ENCODE results near the gene CFAP206.

CFAP206 gene

GRCh38 chr6:87419266-87419665, 11.5 kb downstream of the CFAP206 start:
- Histone ChIP-seq H3K9me3 (ENCODE audit: control insufficient read depth in 5 of 5, low read length in 5 of 5) (no peaks in the 10 kb centered on the region), H3K4me3 (ENCODE audit: low read depth in 1 of 5, low read length in 5 of 5) (no peak overlapping the region), H3K27ac (ENCODE audit: low read depth, low read length) (no peak overlapping the region), H3K27me3 (ENCODE audit: control insufficient read depth in 5 of 5, insufficient read depth in 4 of 5, low read length in 5 of 5) (no peaks in the 10 kb centered on the region), H3K36me3 (ENCODE audit: control insufficient read depth in 5 of 5, insufficient read depth in 5 of 5, low read length in 5 of 5) (no peaks in the 10 kb centered on the region), H3K9ac (ENCODE audit: low read length in 5 of 5) (no peak overlapping the region), H3K4me1 (ENCODE audit: control insufficient read depth in 5 of 5, insufficient read depth in 5 of 5, low read length in 5 of 5) (no peaks in the 10 kb centered on the region)

DNA sequence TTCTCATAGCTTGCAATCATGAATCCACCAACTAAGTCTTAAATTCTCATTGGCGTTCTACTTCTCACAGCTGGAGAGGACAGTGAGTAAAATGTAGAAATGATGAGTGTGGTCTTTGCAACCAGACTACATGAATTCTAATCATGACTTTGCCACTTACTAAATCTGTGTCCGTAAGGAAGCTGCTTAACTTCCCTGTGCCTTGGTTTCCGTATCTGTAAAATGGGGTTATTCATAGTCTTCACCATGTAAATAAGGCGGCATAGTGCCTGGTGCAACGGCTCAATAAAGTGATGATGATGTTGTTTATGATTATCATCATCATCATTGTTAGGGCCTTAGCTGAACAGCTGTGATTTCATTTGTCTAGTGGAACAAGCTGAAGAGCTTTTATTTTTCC, 12.6 kb downstream of the CFAP206 start:
- no peak overlapping the region for H3K27ac ChIP-seq (ENCODE audit: low read depth, low read length)
- no peak overlapping the region for H3K9ac ChIP-seq (ENCODE audit: low read length in 5 of 5)
- H3K9me3 ChIP-seq (ENCODE audit: control insufficient read depth in 5 of 5, low read length in 5 of 5), result no peaks in the 10 kb centered on the region
- no peaks in the 10 kb centered on the region for H3K27me3 ChIP-seq (ENCODE audit: control insufficient read depth in 5 of 5, insufficient read depth in 4 of 5, low read length in 5 of 5)
- no peaks in the 10 kb centered on the region for H3K36me3 ChIP-seq (ENCODE audit: control insufficient read depth in 5 of 5, insufficient read depth in 5 of 5, low read length in 5 of 5)
- no peak overlapping the region for H3K4me3 ChIP-seq (ENCODE audit: low read depth in 1 of 5, low read length in 5 of 5)
- no peaks in the 10 kb centered on the region for H3K4me1 ChIP-seq (ENCODE audit: control insufficient read depth in 5 of 5, insufficient read depth in 5 of 5, low read length in 5 of 5)

- Histone ChIP-seq H3K4me1 (ENCODE audit: control insufficient read depth in 5 of 5, insufficient read depth in 5 of 5, low read length in 5 of 5) (no peaks in the 10 kb centered on the region), H3K9ac (ENCODE audit: low read length in 5 of 5) (no peak overlapping the region), H3K9me3 (ENCODE audit: control insufficient read depth in 5 of 5, low read length in 5 of 5) (no peaks in the 10 kb centered on the region), H3K27ac (ENCODE audit: low read depth, low read length) (no peak overlapping the region), H3K27me3 (ENCODE audit: control insufficient read depth in 5 of 5, insufficient read depth in 4 of 5, low read length in 5 of 5) (no peaks in the 10 kb centered on the region), H3K36me3 (ENCODE audit: control insufficient read depth in 5 of 5, insufficient read depth in 5 of 5, low read length in 5 of 5) (no peaks in the 10 kb centered on the region), H3K4me3 (ENCODE audit: low read depth in 1 of 5, low read length in 5 of 5) (no peak overlapping the region)
These were observed 13.8 kb downstream of the CFAP206 start for GRCh38 chr6:87421576-87421975.

DNA sequence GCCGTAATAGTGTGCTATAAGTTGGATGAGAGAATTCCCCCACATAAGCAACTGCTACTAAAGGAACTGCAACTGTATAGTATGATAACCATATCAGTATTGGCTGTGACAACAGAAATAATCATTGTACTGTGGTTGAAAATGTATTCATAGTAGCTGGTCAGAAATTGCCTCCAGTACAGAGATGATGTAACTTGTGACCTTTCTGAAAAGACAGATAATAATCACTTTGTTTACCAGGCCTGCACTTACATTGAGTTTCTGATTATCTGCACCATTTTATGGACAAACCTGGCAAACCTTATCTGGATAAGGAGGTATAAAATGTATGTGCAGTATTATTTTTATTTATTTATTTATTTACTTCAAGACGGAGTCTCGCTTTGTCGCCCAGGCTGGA, 19.0 kb downstream of the CFAP206 start:
- Histone ChIP-seq H3K27ac (ENCODE audit: low read depth, low read length) (no peak overlapping the region), H3K36me3 (ENCODE audit: control insufficient read depth in 5 of 5, insufficient read depth in 5 of 5, low read length in 5 of 5) (no peaks in the 10 kb centered on the region), H3K4me3 (ENCODE audit: low read depth in 1 of 5, low read length in 5 of 5) (no peak overlapping the region), H3K9ac (ENCODE audit: low read length in 5 of 5) (no peak overlapping the region), H3K4me1 (ENCODE audit: control insufficient read depth in 5 of 5, insufficient read depth in 5 of 5, low read length in 5 of 5) (no peaks in the 10 kb centered on the region), H3K9me3 (ENCODE audit: control insufficient read depth in 5 of 5, low read length in 5 of 5) (no peaks in the 10 kb centered on the region), H3K27me3 (ENCODE audit: control insufficient read depth in 5 of 5, insufficient read depth in 4 of 5, low read length in 5 of 5) (no peaks in the 10 kb centered on the region)

DNA sequence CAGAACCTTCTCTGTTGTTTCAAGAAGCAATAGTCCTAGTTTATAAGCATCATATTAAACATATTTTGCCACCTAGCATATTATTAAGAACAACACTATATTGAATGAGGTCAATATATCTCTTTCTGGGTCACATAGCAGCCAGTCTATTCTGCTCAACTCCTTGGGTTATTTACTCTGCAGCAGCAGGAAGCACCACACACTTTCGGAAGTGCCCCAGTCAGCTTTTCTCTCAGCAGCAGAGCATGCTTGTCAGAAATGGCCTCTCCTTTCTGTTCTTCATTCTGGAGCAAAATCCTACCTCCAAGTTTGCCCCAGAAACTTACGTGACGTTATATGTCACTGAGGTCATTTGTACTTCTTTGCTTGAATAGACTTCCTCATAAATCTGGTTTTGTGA, 22.7 kb downstream of the CFAP206 start:
- H3K27ac ChIP-seq (ENCODE audit: low read depth, low read length), result no peak overlapping the region
- no peaks in the 10 kb centered on the region for H3K4me1 ChIP-seq (ENCODE audit: control insufficient read depth in 5 of 5, insufficient read depth in 5 of 5, low read length in 5 of 5)
- no peaks in the 10 kb centered on the region for H3K36me3 ChIP-seq (ENCODE audit: control insufficient read depth in 5 of 5, insufficient read depth in 5 of 5, low read length in 5 of 5)
- no peaks in the 10 kb centered on the region for H3K27me3 ChIP-seq (ENCODE audit: control insufficient read depth in 5 of 5, insufficient read depth in 4 of 5, low read length in 5 of 5)
- H3K9ac ChIP-seq (ENCODE audit: low read length in 5 of 5), result no peak overlapping the region
- no peak overlapping the region for H3K4me3 ChIP-seq (ENCODE audit: low read depth in 1 of 5, low read length in 5 of 5)
- no peaks in the 10 kb centered on the region for H3K9me3 ChIP-seq (ENCODE audit: control insufficient read depth in 5 of 5, low read length in 5 of 5)

DNA sequence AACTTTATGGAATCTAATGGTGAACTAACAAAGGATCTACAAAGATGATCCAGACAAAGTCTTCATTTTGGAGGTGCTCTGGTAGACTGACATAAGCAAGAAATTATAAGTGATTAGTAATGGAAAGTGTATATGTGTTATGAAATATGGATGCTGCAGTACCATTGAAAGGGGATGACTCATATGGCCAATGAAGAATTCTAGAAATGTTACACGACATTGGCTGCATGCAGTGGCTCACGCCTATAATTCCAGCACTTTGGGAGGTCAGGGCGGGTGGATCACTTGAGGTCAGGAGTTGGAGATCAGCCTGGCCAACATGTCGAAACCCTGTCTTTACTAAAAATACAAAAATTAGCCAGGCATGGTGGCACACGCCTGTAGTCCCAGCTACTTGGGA, 23.5 kb downstream of the CFAP206 start:
- no peaks in the 10 kb centered on the region for H3K27me3 ChIP-seq (ENCODE audit: control insufficient read depth in 5 of 5, insufficient read depth in 4 of 5, low read length in 5 of 5)
- H3K9me3 ChIP-seq (ENCODE audit: control insufficient read depth in 5 of 5, low read length in 5 of 5), result no peaks in the 10 kb centered on the region
- H3K36me3 ChIP-seq (ENCODE audit: control insufficient read depth in 5 of 5, insufficient read depth in 5 of 5, low read length in 5 of 5), result no peaks in the 10 kb centered on the region
- H3K27ac ChIP-seq (ENCODE audit: low read depth, low read length), result no peak overlapping the region
- H3K4me3 ChIP-seq (ENCODE audit: low read depth in 1 of 5, low read length in 5 of 5), result no peak overlapping the region
- H3K9ac ChIP-seq (ENCODE audit: low read length in 5 of 5), result no peak overlapping the region
- no peaks in the 10 kb centered on the region for H3K4me1 ChIP-seq (ENCODE audit: control insufficient read depth in 5 of 5, insufficient read depth in 5 of 5, low read length in 5 of 5)

- H3K9me3 ChIP-seq (ENCODE audit: control insufficient read depth in 5 of 5, low read length in 5 of 5), result no peaks in the 10 kb centered on the region
These were observed 28.7 kb downstream of the CFAP206 start for GRCh38 chr6:87436435-87436834.

GRCh38 chr6:87441711-87442110, 33.9 kb downstream of the CFAP206 start:
- no peaks in the 10 kb centered on the region for H3K9me3 ChIP-seq (ENCODE audit: control insufficient read depth in 5 of 5, low read length in 5 of 5)
- H3K36me3 ChIP-seq (ENCODE audit: control insufficient read depth in 5 of 5, insufficient read depth in 5 of 5, low read length in 5 of 5), result no peaks in the 10 kb centered on the region
- H3K9ac ChIP-seq (ENCODE audit: low read length in 5 of 5), result no peak overlapping the region
- H3K4me3 ChIP-seq (ENCODE audit: low read depth in 1 of 5, low read length in 5 of 5), result no peak overlapping the region
- no peaks in the 10 kb centered on the region for H3K27me3 ChIP-seq (ENCODE audit: control insufficient read depth in 5 of 5, insufficient read depth in 4 of 5, low read length in 5 of 5)
- no peak overlapping the region for H3K27ac ChIP-seq (ENCODE audit: low read depth, low read length)
- H3K4me1 ChIP-seq (ENCODE audit: control insufficient read depth in 5 of 5, insufficient read depth in 5 of 5, low read length in 5 of 5), result peaks cover 0 to 2% (median 0%) of the 10 kb centered on the region in 5 donors

More at GRCh38 chr6:87436435-87436834, 28.7 kb downstream of the CFAP206 start:
- Histone ChIP-seq H3K4me3 (ENCODE audit: low read depth in 1 of 5, low read length in 5 of 5) (no peak overlapping the region), H3K4me1 (ENCODE audit: control insufficient read depth in 5 of 5, insufficient read depth in 5 of 5, low read length in 5 of 5) (peaks cover 0 to 2% (median 0%) of the 10 kb centered on the region in 5 donors), H3K36me3 (ENCODE audit: control insufficient read depth in 5 of 5, insufficient read depth in 5 of 5, low read length in 5 of 5) (no peaks in the 10 kb centered on the region), H3K9ac (ENCODE audit: low read length in 5 of 5) (no peak overlapping the region), H3K27ac (ENCODE audit: low read depth, low read length) (no peak overlapping the region), H3K27me3 (ENCODE audit: control insufficient read depth in 5 of 5, insufficient read depth in 4 of 5, low read length in 5 of 5) (no peaks in the 10 kb centered on the region)

DNA sequence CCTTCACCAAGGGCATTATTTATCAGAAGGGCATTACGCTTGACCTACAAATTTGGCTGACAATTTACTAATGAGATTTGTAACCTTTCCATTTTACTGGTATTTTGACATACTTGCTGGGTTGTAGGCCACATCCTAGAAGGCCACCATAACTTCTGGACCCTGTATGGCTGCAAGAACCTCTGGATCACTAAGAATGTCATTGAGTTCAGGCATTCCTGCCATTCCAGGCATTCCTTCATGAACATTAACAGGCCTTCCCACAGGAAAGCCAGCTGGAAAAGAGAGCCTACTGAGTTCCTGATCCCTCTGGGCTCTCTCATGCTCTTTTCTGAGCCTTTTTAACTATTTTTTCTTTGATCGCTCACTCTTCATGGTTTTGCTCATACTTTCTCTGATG, 36.6 kb downstream of the CFAP206 start:
- H3K27ac ChIP-seq (ENCODE audit: low read depth, low read length), result no peak overlapping the region
- H3K4me1 ChIP-seq (ENCODE audit: control insufficient read depth in 5 of 5, insufficient read depth in 5 of 5, low read length in 5 of 5), result no peaks in the 10 kb centered on the region
- no peaks in the 10 kb centered on the region for H3K36me3 ChIP-seq (ENCODE audit: control insufficient read depth in 5 of 5, insufficient read depth in 5 of 5, low read length in 5 of 5)
- no peaks in the 10 kb centered on the region for H3K27me3 ChIP-seq (ENCODE audit: control insufficient read depth in 5 of 5, insufficient read depth in 4 of 5, low read length in 5 of 5)
- no peak overlapping the region for H3K4me3 ChIP-seq (ENCODE audit: low read depth in 1 of 5, low read length in 5 of 5)
- no peak overlapping the region for H3K9ac ChIP-seq (ENCODE audit: low read length in 5 of 5)
- H3K9me3 ChIP-seq (ENCODE audit: control insufficient read depth in 5 of 5, low read length in 5 of 5), result no peaks in the 10 kb centered on the region

DNA sequence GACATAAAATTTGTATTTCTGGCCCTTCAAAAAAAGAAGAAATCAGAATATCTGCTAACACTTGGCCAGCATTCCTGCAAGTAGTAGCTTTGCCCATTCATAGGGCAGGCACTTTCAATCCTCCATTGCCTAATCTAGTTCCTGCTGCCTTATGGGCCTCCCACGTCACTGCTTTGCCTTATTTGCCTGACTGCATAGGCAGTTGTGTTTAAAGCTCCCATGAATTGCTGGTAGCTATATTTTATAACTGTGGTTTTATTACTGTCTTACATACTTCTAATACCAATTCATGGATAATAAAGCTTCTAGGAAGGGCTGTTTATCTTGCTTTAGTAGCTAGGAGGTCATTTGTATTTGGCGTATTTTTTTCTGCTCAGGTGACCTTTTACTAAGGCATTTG, 57.3 kb downstream of the CFAP206 start:
- H3K9me3 ChIP-seq (ENCODE audit: control insufficient read depth in 5 of 5, low read length in 5 of 5), result peaks cover 0 to 8% (median 0%) of the 10 kb centered on the region in 5 donors
- no peak overlapping the region for H3K9ac ChIP-seq (ENCODE audit: low read length in 5 of 5)
- no peaks in the 10 kb centered on the region for H3K27me3 ChIP-seq (ENCODE audit: control insufficient read depth in 5 of 5, insufficient read depth in 4 of 5, low read length in 5 of 5)

More for the DNA sequence above, 57.3 kb downstream of the CFAP206 start:
- H3K4me1 ChIP-seq (ENCODE audit: control insufficient read depth in 5 of 5, insufficient read depth in 5 of 5, low read length in 5 of 5), result no peaks in the 10 kb centered on the region
- H3K4me3 ChIP-seq (ENCODE audit: low read depth in 1 of 5, low read length in 5 of 5), result no peak overlapping the region
- H3K36me3 ChIP-seq (ENCODE audit: control insufficient read depth in 5 of 5, insufficient read depth in 5 of 5, low read length in 5 of 5), result no peaks in the 10 kb centered on the region
- H3K27ac ChIP-seq (ENCODE audit: low read depth, low read length), result no peak overlapping the region

All from subcutaneous abdominal adipose tissue (tissue), 5 donors.